Activated CD4-positive, alpha-beta T cell treated with anti-CD3 and anti-CD28 coated beads, Interleukin-2, amount 10 ng/mL, durations not matched to agents 24 days and 14 days (primary cell): Measurements from ENCODE around the gene SIPA1L3. TPM values are rescaled to one million over a fixed set of nuclear protein-coding genes. Genes with fewer than 3 reads are reported as not detected.
A peak's percentile ranks its signal among the peaks of the same experiment; 100 is the strongest.

Experiments used
- DNase-seq: peaks from one replicate; pipeline ENCODE4 v3.0.0; 2022
- H3K27ac Mint-ChIP-seq: one replicate; pipeline ENCODE4 v1.8.0; 2022; ENCODE audit warnings: mild to moderate bottlenecking, mixed read lengths
- H3K27me3 Mint-ChIP-seq: one replicate; pipeline ENCODE4 v1.8.0; 2022; ENCODE audit warnings: mixed read lengths
- H3K36me3 Mint-ChIP-seq: one replicate; pipeline ENCODE4 v1.8.0; 2022; ENCODE audit warnings: low read depth, mild to moderate bottlenecking, mixed read lengths
- H3K4me1 Mint-ChIP-seq: one replicate; pipeline ENCODE4 v1.8.0; 2021; ENCODE audit warnings: mixed read lengths
- H3K4me3 Mint-ChIP-seq: one replicate; pipeline ENCODE4 v1.8.0; 2022; ENCODE audit warnings: mild to moderate bottlenecking, moderate library complexity, mixed read lengths
- H3K9me3 Mint-ChIP-seq: one replicate; pipeline ENCODE4 v1.8.0; 2021; ENCODE audit warnings: mixed read lengths
- intact Hi-C: fragments of 100-400 bp; cut with micrococcal nuclease; formaldehyde crosslinking; loops from one replicate; pipeline ENCODE4 v1.15.1; 2023
- total RNA-seq: library from RNA; stranded (reverse); gene quantifications from 2 replicates; pipeline ENCODE4 v1.2.3, GENCODE V29; 2022

Gene SIPA1L3
- total RNA-seq, 1 donor from 2014 or later: 15.4 TPM

DNA sequence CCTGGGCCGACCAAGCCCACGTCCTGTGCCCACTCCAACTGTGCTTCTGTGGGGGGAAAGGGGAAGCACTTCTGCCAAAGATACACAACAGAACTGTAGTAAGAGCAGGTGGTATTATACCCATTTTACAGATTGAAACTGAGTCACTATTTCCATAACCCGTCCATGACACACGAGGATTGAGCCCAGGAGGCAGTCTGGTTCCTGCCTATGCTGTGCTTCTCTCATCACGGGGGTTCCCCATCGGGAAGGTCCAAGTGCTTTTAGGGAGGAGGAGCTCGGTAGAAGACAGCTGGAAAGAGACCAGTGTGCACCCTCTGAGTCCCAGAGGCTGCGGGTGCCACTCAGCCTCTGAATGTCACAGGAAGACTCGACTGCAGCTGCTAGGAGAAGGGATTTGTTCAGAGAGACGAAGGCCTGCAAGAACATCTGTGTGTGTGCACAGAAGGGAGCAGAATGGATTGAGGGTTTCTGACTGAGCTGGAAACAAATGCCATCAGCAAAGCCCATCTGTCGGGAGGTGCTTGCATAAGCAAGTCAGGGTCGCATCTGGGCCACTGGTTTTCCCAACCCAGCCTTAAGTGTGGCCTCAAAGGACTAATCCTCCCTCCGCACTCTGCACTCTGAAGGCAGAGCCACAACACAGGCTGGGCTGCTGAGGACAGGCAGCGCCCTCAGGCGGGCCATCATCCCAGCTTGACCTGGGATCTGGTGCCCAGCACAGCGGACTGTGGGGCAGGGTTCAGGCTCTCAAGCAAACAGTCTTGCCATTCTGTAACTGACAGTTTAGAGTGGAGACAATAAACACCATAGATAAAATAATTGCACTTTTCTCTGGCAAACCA is 167.1 kb downstream of the SIPA1L3 start:
- Mint-ChIP-seq H3K27me3 (no peaks in the 10 kb centered on the region), H3K4me3 (no peak overlapping the region), H3K36me3 (no peaks in the 10 kb centered on the region), H3K4me1 (peaks cover 2% of the 10 kb centered on the region), H3K9me3 (no peaks in the 10 kb centered on the region), H3K27ac (no peak overlapping the region)
- no peak for DNase-seq
- intact Hi-C loops: no loop called here

DNA sequence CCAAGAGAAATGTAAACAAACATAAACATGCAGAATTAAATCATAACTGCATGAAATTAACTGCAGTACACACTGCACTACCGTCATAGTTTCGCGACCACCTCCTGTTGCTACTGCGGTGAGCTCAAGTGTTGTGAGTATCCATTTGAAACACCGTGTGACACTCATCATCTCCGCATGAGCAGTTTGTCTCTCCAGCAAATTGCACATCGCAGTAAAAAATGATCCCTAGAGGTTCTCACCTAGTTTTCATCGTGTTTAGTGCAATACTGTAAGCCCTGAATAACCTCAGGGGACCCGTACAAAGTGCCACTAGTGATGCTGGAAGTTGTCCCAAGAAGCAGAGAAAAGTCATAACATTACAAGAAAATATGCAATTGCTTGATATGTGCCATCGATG is 169.3 kb downstream of the SIPA1L3 start:
- peaks cover 16% of the 10 kb centered on the region for H3K4me1 Mint-ChIP-seq

DNA sequence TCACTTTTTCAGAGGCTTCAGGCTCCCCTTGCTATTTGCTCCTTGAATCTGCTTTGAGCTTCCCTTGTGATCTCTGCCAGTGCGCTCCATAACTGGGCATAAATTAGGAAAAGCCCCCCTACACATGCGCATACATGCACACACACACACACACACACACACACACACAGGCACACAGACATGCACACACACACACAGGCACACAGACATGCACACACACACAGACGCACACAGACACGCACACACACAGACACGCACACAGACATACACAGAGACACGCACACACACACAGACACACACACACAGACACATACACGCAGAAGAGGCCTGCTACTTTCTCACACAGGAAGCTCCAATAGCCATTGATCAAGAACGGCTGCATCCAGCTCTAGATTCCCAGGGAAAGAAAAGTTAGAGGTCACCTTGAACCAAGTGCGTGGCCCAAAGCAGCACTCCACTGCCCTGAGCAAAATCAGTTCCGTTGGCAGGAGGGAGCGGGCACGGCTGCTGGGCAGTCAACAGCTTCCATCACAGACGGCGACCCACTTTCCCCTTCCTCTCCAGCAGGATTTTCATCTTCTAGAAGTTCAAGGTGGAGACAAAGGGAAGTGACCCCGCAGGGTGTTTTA is 171.4 kb downstream of the SIPA1L3 start:
- Mint-ChIP-seq H3K9me3 (no peaks in the 10 kb centered on the region), H3K27me3 (no peaks in the 10 kb centered on the region), H3K27ac (no peak overlapping the region), H3K4me3 (no peak overlapping the region), H3K4me1 (peaks cover 16% of the 10 kb centered on the region), H3K36me3 (peaks cover 2% of the 10 kb centered on the region)
- intact Hi-C loops: no loop called here
- no peak for DNase-seq

More for the DNA sequence above, 169.3 kb downstream of the SIPA1L3 start:
- Mint-ChIP-seq H3K27ac (no peak overlapping the region), H3K9me3 (no peaks in the 10 kb centered on the region), H3K36me3 (no peaks in the 10 kb centered on the region), H3K4me3 (no peak overlapping the region), H3K27me3 (no peaks in the 10 kb centered on the region)
- DNase-seq: no peak
- intact Hi-C loops: no loop called here

DNA sequence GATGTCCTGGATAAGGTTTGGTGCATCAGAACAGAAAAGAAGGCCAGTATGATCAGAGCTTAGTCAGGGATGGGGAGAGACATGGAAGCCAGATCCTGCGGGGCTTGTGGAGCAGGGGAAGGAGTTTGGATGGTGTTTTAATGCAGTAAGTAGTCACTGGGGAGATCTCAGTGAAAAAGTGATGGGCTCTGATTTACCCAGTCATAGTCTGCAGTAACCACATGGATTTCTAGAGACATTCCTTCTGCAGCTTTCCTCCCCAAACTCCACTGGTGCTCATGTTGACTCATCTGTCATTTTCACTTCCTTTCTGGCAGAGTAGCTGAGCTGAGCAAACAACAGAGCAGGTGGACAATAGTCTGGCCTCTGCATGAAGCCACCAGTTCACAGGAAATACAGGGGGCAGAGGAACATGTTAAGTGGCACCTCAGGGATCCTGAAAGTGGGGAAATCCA is 172.9 kb downstream of the SIPA1L3 start:
- peaks cover 14% of the 10 kb centered on the region for H3K4me1 Mint-ChIP-seq

DNA sequence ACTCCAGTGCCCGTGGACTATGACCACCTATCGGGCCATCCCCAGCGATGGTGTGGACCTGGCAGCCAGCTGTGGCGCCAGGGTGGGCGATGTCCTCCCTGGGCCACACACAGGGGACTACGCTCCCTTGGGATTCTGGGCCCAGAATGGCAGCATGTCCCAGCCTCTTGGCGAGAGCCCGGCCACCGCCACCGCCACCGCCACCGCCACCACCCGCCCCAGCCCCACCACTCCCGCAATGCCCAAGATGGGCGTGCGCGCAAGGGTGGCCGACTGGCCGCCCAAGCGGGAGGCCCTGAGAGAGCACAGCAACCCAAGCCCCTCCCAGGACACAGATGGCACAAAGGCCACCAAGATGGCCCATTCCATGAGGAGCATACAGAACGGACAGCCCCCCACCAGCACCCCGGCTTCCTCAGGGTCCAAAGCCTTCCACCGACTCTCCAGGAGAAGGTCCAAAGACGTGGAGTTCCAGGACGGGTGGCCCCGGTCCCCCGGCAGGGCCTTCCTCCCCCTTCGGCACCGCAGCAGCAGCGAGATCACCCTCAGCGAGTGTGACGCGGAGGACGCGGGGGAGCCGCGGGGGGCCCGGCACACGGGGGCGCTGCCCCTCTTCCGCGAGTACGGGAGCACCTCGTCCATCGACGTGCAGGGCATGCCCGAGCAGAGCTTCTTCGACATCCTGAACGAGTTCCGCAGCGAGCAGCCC is 174.7 kb downstream of the SIPA1L3 start:
- H3K9me3 Mint-ChIP-seq: no peaks in the 10 kb centered on the region
- DNase-seq: no peak
- H3K4me1 Mint-ChIP-seq: peaks cover 14% of the 10 kb centered on the region
- intact Hi-C loops: loop anchor here (1.0 to 10.0 kb wide), 3 partner anchors 32 to 174 kb away; partner anchors contain the start of gene SIPA1L3
- peaks cover 3% of the 10 kb centered on the region for H3K36me3 Mint-ChIP-seq
- no peaks in the 10 kb centered on the region for H3K27me3 Mint-ChIP-seq
- no peak overlapping the region for H3K27ac Mint-ChIP-seq
- H3K4me3 Mint-ChIP-seq: no peak overlapping the region

More for the DNA sequence above, 172.9 kb downstream of the SIPA1L3 start:
- H3K27me3 Mint-ChIP-seq: no peaks in the 10 kb centered on the region
- H3K4me3 Mint-ChIP-seq: peak overlapping the region; percentile 32
- H3K9me3 Mint-ChIP-seq: no peaks in the 10 kb centered on the region
- intact Hi-C loops: loop anchor here (10.0 kb wide), 1 partner anchor 75 kb away; no protein-coding TSS in a partner anchor
- H3K36me3 Mint-ChIP-seq: peaks cover 3% of the 10 kb centered on the region
- no peak for DNase-seq
- H3K27ac Mint-ChIP-seq: peak overlapping the region; percentile 85

DNA sequence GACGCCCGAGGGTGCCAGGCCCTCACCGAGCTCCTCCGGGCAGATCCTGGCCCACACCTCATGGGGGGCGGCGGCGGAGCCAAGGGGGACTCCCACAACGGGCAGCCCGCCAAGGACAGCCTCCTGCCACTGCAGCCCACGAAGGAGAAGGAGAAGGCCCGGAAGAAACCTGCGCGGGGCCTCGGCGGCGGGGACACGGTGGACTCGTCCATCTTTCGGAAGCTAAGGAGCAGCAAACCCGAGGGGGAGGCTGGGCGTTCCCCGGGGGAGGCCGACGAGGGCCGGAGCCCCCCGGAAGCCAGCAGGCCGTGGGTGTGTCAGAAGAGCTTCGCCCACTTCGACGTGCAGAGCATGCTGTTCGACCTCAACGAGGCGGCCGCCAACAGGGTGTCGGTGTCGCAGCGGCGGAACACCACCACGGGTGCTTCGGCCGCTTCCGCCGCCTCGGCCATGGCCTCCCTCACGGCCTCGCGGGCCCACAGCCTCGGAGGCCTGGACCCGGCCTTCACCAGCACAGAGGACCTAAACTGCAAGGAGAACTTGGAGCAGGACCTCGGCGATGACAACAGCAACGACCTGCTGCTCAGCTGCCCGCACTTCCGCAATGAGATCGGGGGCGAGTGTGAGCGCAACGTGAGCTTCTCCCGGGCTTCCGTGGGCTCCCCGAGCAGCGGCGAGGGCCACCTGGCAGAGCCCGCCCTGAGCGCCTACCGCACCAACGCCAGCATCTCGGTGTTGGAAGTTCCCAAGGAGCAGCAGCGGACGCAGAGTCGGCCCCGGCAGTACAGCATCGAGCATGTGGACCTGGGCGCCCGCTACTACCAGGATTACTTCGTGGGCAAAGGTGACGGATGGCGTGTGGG is 175.5 kb downstream of the SIPA1L3 start:
- peaks cover 3% of the 10 kb centered on the region for H3K36me3 Mint-ChIP-seq
- no peak for DNase-seq
- H3K9me3 Mint-ChIP-seq: no peaks in the 10 kb centered on the region
- intact Hi-C loops: loop anchor here (10.0 kb wide), 1 partner anchor 78 kb away; no protein-coding TSS in a partner anchor
- no peak overlapping the region for H3K4me3 Mint-ChIP-seq
- no peaks in the 10 kb centered on the region for H3K27me3 Mint-ChIP-seq
- peaks cover 14% of the 10 kb centered on the region for H3K4me1 Mint-ChIP-seq
- H3K27ac Mint-ChIP-seq: no peak overlapping the region

DNA sequence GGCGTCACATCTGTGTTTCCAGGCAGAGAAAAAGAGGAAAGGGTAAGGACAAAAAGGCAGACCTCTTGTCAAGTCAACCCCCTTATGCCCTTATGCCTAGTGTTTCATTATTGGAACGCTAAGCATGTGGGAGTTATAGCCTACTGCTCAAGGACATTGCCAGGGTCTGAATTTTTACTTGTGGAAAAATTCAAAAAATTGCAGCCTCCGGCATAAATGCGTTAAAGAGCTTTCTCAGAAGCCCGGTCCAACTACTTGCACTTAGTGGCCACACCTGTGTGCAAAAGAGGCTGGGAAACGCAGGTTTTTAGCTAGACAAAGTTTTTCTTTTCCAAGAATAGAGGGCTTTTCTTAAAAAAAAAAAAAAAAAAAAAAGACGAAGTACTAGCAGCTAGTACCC is 177.2 kb downstream of the SIPA1L3 start:
- intact Hi-C loops: loop anchor here (10.0 kb wide), 1 partner anchor 79 kb away; no protein-coding TSS in a partner anchor
- H3K9me3 Mint-ChIP-seq: no peaks in the 10 kb centered on the region
- DNase-seq: no peak
- H3K27me3 Mint-ChIP-seq: no peaks in the 10 kb centered on the region
- no peak overlapping the region for H3K27ac Mint-ChIP-seq
- no peak overlapping the region for H3K4me3 Mint-ChIP-seq
- H3K36me3 Mint-ChIP-seq: peaks cover 3% of the 10 kb centered on the region
- H3K4me1 Mint-ChIP-seq: peaks cover 13% of the 10 kb centered on the region

DNA sequence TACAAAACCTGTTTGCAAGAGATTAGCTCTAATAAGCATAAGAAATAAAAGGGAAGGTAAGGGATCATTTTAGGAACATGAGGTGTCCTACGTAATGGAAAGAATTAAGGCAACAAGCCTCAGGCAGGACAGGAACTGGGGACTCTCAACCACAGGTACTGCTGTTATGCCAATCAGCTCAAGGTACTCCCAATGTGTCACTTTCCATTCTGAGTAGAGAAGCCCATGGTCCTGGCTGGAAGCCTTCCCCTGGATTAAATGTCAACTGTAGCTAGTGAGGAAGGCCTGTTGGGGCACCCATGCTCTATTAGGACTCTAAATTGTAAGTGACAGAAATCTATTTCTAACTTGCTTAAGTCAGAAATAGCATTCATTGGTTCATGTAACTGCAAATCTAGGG is 182.4 kb downstream of the SIPA1L3 start:
- no peaks in the 10 kb centered on the region for H3K27me3 Mint-ChIP-seq
- intact Hi-C loops: loop anchor here (10.0 kb wide), 1 partner anchor 85 kb away; no protein-coding TSS in a partner anchor
- peaks cover 4% of the 10 kb centered on the region for H3K36me3 Mint-ChIP-seq
- no peak overlapping the region for H3K27ac Mint-ChIP-seq
- H3K9me3 Mint-ChIP-seq: no peaks in the 10 kb centered on the region
- no peaks in the 10 kb centered on the region for H3K4me1 Mint-ChIP-seq
- H3K4me3 Mint-ChIP-seq: no peak overlapping the region
- DNase-seq: no peak

DNA sequence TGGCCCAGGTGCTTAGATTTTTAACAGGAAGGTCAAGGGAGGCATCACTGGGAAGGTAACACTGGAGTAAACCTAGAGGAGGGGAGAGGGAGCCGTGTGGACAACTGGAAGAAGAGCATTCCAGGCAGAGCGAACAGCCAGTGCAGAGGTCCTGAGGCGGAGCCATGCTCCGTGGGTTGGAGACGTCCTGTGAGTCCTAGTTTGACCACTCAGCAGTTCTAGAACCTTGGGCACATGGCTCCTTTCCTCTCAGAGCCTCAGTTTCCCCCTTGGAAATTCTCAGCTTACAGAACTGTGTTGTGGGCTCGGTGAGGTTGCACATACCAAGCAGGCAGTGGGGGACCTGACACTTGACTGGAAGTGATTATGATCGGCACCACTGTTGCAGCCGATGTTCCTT is 186.1 kb downstream of the SIPA1L3 start:
- Mint-ChIP-seq H3K9me3 (no peaks in the 10 kb centered on the region), H3K4me1 (no peaks in the 10 kb centered on the region), H3K36me3 (peaks cover 4% of the 10 kb centered on the region), H3K4me3 (no peak overlapping the region), H3K27me3 (no peaks in the 10 kb centered on the region), H3K27ac (no peak overlapping the region)
- intact Hi-C loops: no loop called here
- DNase-seq: no peak

DNA sequence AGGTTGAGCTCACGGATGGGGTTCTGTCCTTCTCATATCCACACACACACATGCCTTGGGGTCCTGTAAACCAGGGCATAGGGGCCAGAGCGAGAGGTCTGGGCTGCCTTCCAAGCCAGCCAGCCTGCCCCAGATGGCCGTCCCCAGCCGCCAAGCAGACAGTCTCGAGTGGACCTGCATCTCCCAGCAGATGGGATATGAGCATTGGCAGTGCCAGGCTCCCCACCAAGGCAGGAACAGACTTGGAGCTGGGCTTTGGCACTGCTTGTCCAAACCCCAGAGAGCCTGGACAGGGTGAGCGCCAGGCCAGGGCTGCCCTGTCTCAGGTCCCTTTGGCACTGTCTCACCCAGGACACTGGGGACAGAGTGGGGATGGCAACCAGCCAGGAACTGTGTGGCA is 186.6 kb downstream of the SIPA1L3 start:
- H3K27ac Mint-ChIP-seq: no peak overlapping the region
- H3K4me3 Mint-ChIP-seq: no peak overlapping the region
- peaks cover 4% of the 10 kb centered on the region for H3K36me3 Mint-ChIP-seq
- no peaks in the 10 kb centered on the region for H3K27me3 Mint-ChIP-seq
- no peaks in the 10 kb centered on the region for H3K4me1 Mint-ChIP-seq
- H3K9me3 Mint-ChIP-seq: no peaks in the 10 kb centered on the region
- DNase-seq: no peak
- intact Hi-C loops: no loop called here

DNA sequence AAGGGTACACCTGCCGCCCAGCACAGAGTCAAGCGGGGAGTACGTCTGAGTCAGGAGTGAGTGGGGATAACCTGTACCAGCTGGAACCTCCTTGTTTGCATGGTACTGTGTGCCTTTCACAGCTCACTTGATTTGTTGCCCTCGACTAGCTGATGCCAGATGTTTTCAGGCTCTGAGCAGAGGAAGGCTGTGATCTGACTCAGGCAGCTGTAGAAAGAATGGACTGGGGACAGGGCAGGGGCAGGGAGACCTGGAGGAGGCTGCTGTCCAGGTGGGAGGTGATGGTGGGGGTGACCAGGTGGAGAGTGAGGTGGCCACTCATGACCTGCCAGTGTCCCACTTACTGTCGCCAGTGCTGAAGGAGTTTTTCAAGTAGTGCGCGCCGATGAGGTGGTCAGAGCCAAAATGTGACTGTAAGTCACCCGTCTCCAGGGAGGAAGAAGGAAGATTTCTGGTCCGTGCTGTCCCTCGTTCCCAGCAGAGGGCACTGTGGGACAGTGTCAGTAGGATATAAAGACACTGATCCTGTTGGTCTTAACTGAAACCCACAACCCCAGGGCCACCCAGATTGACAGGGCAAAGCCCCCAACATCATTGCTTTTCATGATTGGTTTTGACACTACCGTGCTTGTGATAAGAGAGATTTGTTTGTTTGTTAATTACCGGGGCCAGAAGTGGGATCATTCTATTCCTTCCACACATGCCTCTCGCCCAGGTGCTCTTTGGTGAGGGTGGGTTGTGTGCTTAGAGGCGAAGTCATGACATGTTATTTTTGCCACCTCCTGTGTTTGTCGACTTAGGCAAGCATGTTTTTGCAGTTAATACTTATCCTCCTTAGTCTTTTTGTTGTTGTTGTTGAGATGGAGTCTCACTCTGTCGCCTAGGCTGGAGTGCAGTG is 188.7 kb downstream of the SIPA1L3 start:
- H3K4me1 Mint-ChIP-seq: no peaks in the 10 kb centered on the region
- peaks cover 7% of the 10 kb centered on the region for H3K9me3 Mint-ChIP-seq
- H3K27me3 Mint-ChIP-seq: no peaks in the 10 kb centered on the region
- intact Hi-C loops: loop anchor here (2.0 kb wide), 1 partner anchor 193 kb away; no protein-coding TSS in a partner anchor
- DNase-seq: peak; percentile 88
- no peak overlapping the region for H3K27ac Mint-ChIP-seq
- H3K4me3 Mint-ChIP-seq: no peak overlapping the region
- H3K36me3 Mint-ChIP-seq: peaks cover 14% of the 10 kb centered on the region

DNA sequence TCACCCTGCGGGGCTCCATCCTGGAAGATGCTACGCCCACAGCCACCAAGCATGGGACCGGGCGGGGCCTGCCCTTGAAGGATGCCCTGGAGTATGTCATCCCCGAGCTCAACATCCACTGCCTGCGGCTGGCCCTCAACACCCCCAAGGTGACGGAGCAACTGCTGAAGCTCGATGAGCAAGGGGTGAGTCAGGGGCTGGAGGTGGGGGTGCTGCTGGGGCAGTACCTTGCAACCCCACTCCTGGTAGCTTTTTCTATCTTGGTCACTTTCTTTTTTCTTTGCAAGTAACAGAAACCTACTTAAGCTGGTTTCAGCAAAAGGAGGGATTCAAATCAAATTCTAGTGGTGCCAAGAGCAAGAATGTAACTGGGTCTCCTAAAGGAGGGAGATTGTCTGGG is 193.0 kb downstream of the SIPA1L3 start:
- intact Hi-C loops: no loop called here
- Mint-ChIP-seq H3K36me3 (peaks cover 27% of the 10 kb centered on the region), H3K4me3 (no peak overlapping the region), H3K27ac (no peak overlapping the region), H3K9me3 (peaks cover 7% of the 10 kb centered on the region), H3K27me3 (no peaks in the 10 kb centered on the region), H3K4me1 (no peaks in the 10 kb centered on the region)
- DNase-seq: no peak
